HG03520 (cell line): ENCODE data around the gene SNX9.

ENCODE experiments used
- ATAC-seq: cut with Tn5 transposase; IDR thresholded peaks from one replicate; pipeline ENCODE4 v1.9.1; 2021; ENCODE audit warnings: mild to moderate bottlenecking, moderate library complexity; ENCODE audit not compliant: unreplicated experiment

The SNX9 gene

GRCh38 chr6:157800420-157801237 is 22.4 kb upstream of the SNX9 start:
- peak; percentile 96 for ATAC-seq

GRCh38 chr6:157804448-157805327 is 18.4 kb upstream of the SNX9 start:
- ATAC-seq = no peak

GRCh38 chr6:157806131-157806855 is 16.8 kb upstream of the SNX9 start:
- no peak for ATAC-seq

GRCh38 chr6:157806856-157807215 is 16.2 kb upstream of the SNX9 start:
- no peak for ATAC-seq

- ATAC-seq = no peak
Observed at GRCh38 chr6:157808405-157808950, 14.6 kb upstream of the SNX9 start.

- no peak for ATAC-seq
Observed at GRCh38 chr6:157809613-157810012, 13.4 kb upstream of the SNX9 start.

- no peak for ATAC-seq
Observed at GRCh38 chr6:157811137-157811475, 11.9 kb upstream of the SNX9 start.

GRCh38 chr6:157811476-157812173 is 11.4 kb upstream of the SNX9 start:
- ATAC-seq = no peak

- no peak for ATAC-seq
Observed at GRCh38 chr6:157812425-157813171, 10.4 kb upstream of the SNX9 start.

GRCh38 chr6:157813191-157813590 is 9.9 kb upstream of the SNX9 start:
- no peak for ATAC-seq

- no peak for ATAC-seq
Observed at GRCh38 chr6:157813750-157814455, 9.1 kb upstream of the SNX9 start.

- ATAC-seq = no peak
Observed at GRCh38 chr6:157814883-157815282, 8.2 kb upstream of the SNX9 start.

- ATAC-seq = no peak
Observed at GRCh38 chr6:157821342-157822033, 1.6 kb upstream of the SNX9 start.

- peak; percentile 25 for ATAC-seq
Observed at GRCh38 chr6:157822245-157823000, 623 bp upstream of the SNX9 start.

- ATAC-seq = peak; percentile 48
Observed at GRCh38 chr6:157823528-157824370, 703 bp downstream of the SNX9 start.

GRCh38 chr6:157825243-157825904 is 2.3 kb downstream of the SNX9 start:
- ATAC-seq = no peak
